ENCODE results near the gene CHI3L1. TPM values are rescaled to one million over a fixed set of nuclear protein-coding genes. Genes with fewer than 3 reads are reported as not detected.
A peak's percentile ranks its signal among the peaks of the same experiment; 100 is the strongest.

CHI3L1 gene
- total RNA-seq, 2 donors from 2014 or later: 5.4 to 8.2 TPM

- Histone ChIP-seq H3K4me1 (peaks cover 60% of the 10 kb centered on the region), H3K36me3 (replicated peaks in 1 of 2; ENCODE audit: insufficient read depth in 1 of 2, low read depth in 2 of 2) (no peaks in the 10 kb centered on the region), H3K4me3 (no peak overlapping the region), H3K27me3 (no peaks in the 10 kb centered on the region), H3K9me3 (no peaks in the 10 kb centered on the region), H3K27ac (peak overlapping the region in 2 of 4 donors; percentile 19 to 81)
- ATAC-seq (no peak), DNase-seq (no peak)
- intact Hi-C loops (cut with DNase I): no loop called here
- TF ChIP-seq, protein P1, sequence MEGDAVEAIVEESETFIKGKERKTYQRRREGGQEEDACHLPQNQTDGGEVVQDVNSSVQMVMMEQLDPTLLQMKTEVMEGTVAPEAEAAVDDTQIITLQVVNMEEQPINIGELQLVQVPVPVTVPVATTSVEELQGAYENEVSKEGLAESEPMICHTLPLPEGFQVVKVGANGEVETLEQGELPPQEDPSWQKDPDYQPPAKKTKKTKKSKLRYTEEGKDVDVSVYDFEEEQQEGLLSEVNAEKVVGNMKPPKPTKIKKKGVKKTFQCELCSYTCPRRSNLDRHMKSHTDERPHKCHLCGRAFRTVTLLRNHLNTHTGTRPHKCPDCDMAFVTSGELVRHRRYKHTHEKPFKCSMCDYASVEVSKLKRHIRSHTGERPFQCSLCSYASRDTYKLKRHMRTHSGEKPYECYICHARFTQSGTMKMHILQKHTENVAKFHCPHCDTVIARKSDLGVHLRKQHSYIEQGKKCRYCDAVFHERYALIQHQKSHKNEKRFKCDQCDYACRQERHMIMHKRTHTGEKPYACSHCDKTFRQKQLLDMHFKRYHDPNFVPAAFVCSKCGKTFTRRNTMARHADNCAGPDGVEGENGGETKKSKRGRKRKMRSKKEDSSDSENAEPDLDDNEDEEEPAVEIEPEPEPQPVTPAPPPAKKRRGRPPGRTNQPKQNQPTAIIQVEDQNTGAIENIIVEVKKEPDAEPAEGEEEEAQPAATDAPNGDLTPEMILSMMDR (IDR thresholded peaks at IDR 0.05): no peak
- no peak for TF ChIP-seq POLR2A (IDR thresholded peaks at IDR 0.05)
- WGBS, 2 donors: 41 to 55% methylated on average over 9 of the region's 9 CpGs
These were observed 34.9 kb downstream of the CHI3L1 start for GRCh38 chr1:203151362-203152157.

DNA sequence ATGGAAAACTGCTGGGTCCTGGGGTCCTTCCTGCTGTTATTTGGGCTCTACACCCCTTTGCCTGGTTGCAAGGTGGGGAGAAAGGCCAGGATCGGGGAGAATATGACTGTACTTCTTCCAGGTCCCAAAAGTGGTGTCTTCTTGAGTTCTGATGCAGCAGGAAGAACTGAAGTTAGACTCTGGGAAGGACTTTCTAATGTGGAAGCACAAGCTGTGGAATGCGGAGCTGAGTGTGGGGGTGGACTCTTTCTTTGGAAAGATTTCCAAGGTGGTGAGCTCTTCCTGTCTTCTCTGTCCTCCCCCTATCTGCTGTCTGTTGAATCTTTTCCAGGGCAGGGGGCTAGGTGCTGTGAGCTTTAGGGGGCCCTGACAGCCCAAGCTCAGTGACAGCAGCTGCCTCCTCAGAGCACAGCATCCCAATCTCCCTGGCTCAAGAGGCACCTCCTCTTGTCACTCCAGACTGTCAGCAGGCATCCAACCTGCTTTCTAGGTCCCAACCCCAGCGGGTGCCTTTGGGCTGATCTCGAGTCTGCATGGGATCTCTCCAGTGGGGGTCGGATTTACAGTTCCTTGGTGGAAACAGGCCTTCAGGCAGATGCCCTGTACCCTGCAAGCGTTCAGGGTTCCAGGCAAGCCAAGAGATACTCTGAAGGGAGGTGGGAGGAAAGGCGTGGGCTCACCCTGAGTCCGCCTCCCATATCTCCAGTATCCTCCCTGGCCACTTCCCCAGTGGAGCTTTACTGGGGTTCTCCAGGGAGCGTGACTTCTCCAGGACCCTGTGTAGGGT lies 35.8 kb downstream of the CHI3L1 start:
- H3K4me1 ChIP-seq: peaks cover 67% of the 10 kb centered on the region
- DNase-seq: no peak
- peak overlapping the region in 2 of 4 donors; percentile 19 to 81 for H3K27ac ChIP-seq
- no peak overlapping the region for H3K4me3 ChIP-seq
- 84 to 88% methylated on average over 7 to 9 of the region's 9 CpGs for WGBS, 2 donors
- intact Hi-C loops (cut with DNase I): no loop called here
- no peak for TF ChIP-seq POLR2A (IDR thresholded peaks at IDR 0.05)
- TF ChIP-seq, protein P1 (IDR thresholded peaks at IDR 0.05): no peak
- no peaks in the 10 kb centered on the region for H3K36me3 ChIP-seq (replicated peaks in 1 of 2; ENCODE audit: insufficient read depth in 1 of 2, low read depth in 2 of 2)
- no peaks in the 10 kb centered on the region for H3K27me3 ChIP-seq
- ATAC-seq: no peak
- H3K9me3 ChIP-seq: no peaks in the 10 kb centered on the region

GRCh38 chr1:203149188-203149840 lies 37.2 kb downstream of the CHI3L1 start:
- peak overlapping the region in 3 of 4 donors; percentile 69 to 81 (median 79) for H3K27ac ChIP-seq
- peak; percentile 41 to 67 (median 64) for DNase-seq
- no peaks in the 10 kb centered on the region for H3K9me3 ChIP-seq
- no peaks in the 10 kb centered on the region for H3K36me3 ChIP-seq (replicated peaks in 1 of 2; ENCODE audit: insufficient read depth in 1 of 2, low read depth in 2 of 2)
- H3K4me3 ChIP-seq: no peak overlapping the region
- no peak for TF ChIP-seq POLR2A (IDR thresholded peaks at IDR 0.05)
- TF ChIP-seq, protein P1 (IDR thresholded peaks at IDR 0.05): no peak
- WGBS, 2 donors: 21 to 40% methylated on average over 7 of the region's 7 CpGs
- H3K27me3 ChIP-seq: no peaks in the 10 kb centered on the region
- peak; percentile 69 for ATAC-seq
- peaks cover 80% of the 10 kb centered on the region for H3K4me1 ChIP-seq
- intact Hi-C loops (cut with DNase I): no loop called here

DNA sequence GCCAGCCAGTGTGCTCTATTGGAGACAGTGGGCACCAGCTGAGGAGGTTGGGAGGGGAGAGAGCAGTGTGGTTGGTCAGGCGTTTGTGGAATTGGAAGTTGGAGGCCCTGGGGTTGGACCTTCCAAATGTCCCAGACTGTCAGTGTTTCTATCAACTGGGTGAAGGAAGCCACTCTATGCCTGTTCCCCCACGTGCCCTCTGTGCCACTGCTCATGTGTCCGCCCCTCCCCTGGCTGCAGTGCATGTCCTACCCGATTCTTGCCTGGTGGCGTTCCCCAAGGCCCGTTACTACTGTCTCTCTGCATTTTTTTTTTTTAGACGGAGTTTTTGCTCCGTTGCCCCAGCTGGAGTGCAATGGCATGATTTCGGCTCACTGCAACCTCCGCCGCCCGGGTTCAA lies 37.9 kb downstream of the CHI3L1 start:
- peaks cover 82% of the 10 kb centered on the region for H3K4me1 ChIP-seq
- DNase-seq (no peak), ATAC-seq (no peak)
- no peak overlapping the region for H3K4me3 ChIP-seq
- intact Hi-C loops (cut with DNase I): no loop called here
- TF ChIP-seq, protein P1 (IDR thresholded peaks at IDR 0.05): no peak
- no peak for TF ChIP-seq POLR2A (IDR thresholded peaks at IDR 0.05)
- 73 to 77% methylated on average over 12 of the region's 12 CpGs for WGBS, 2 donors
- no peaks in the 10 kb centered on the region for H3K27me3 ChIP-seq
- no peaks in the 10 kb centered on the region for H3K9me3 ChIP-seq
- no peaks in the 10 kb centered on the region for H3K36me3 ChIP-seq (replicated peaks in 1 of 2; ENCODE audit: insufficient read depth in 1 of 2, low read depth in 2 of 2)
- peak overlapping the region in 3 of 4 donors; percentile 69 to 81 (median 79) for H3K27ac ChIP-seq
